HepG2 (cell line): ENCODE data around the gene TRIM66. TPM values are rescaled to one million over a fixed set of nuclear protein-coding genes. Genes with fewer than 3 reads are reported as not detected.

Experiments used
- ARHGAP35 ChIP-seq: sonication (generic); formaldehyde crosslinking; IDR thresholded peaks from 2 replicates; pipeline ENCODE4 v1.9.0; 2022; ENCODE audit warnings: mild to moderate bottlenecking, inconsistent platforms, moderate library complexity, missing genetic modification reagents, borderline replicate concordance
- ELF3 ChIP-seq: IDR thresholded peaks from 2 replicates; pipeline ENCODE4 v1.6.1; 2016; ENCODE audit warnings: missing genetic modification reagents, missing compliant biosample characterization
- FOXA3 ChIP-seq: IDR thresholded peaks from 2 replicates; pipeline ENCODE4 v1.6.1; 2016; ENCODE audit warnings: missing genetic modification reagents, missing compliant biosample characterization
- HOMEZ ChIP-seq: IDR thresholded peaks from 2 replicates; pipeline ENCODE4 v1.6.1; 2016; ENCODE audit warnings: low read depth
- KDM4B ChIP-seq: sonication (generic); formaldehyde crosslinking; IDR thresholded peaks from 2 replicates; pipeline ENCODE4 v1.4.0; 2020; ENCODE audit warnings: missing genetic modification reagents
- NCOR1 ChIP-seq: fragments of 200-600 bp; sonication (generic); IDR thresholded peaks from 2 replicates; pipeline ENCODE4 v1.7.0; 2017; ENCODE audit warnings: antibody characterized with exemption, low read length, borderline replicate concordance
- PAF1 ChIP-seq: IDR thresholded peaks from 2 replicates; pipeline ENCODE4 v1.6.1; 2016; ENCODE audit warnings: missing genetic modification reagents, missing compliant biosample characterization
- TEF ChIP-seq: sonication (generic); formaldehyde crosslinking; IDR thresholded peaks from 2 replicates; pipeline ENCODE4 v1.5.0; 2020; ENCODE audit warnings: missing genetic modification reagents
- TRIM24 ChIP-seq: sonication (generic); formaldehyde crosslinking; IDR thresholded peaks from 2 replicates; pipeline ENCODE4 v1.8.0; 2022; ENCODE audit warnings: mild to moderate bottlenecking, missing genetic modification reagents
- ZBTB49 ChIP-seq: sonication (generic); formaldehyde crosslinking; IDR thresholded peaks from 2 replicates; pipeline ENCODE4 v1.4.0; 2020; ENCODE audit warnings: missing genetic modification reagents, borderline replicate concordance
- ZNF576 ChIP-seq: sonication (generic); formaldehyde crosslinking; IDR thresholded peaks from 2 replicates; pipeline ENCODE4 v1.4.0; 2020; ENCODE audit warnings: mild to moderate bottlenecking, missing genetic modification reagents
- polyA plus RNA-seq, 8 experiments: library from polyadenylated mRNA; depleted of rRNA in 3 of 8; stranded (reverse) in 7 of 8; unstranded in 1 of 8; fragments of >200 nt; fragmentation: Illumina TruSeq in 4 of 8; extraction: Trizol in 4 of 8; gene quantifications; 2 replicates each; pipeline versions ENCODE4 v1.2.1 to v1.2.3, GENCODE V29; 2011 to 2016; ENCODE audit warnings: low read depth in 4 of 8, missing spikeins in 1 of 8, mixed read lengths in 1 of 8; ENCODE audit not compliant: insufficient read depth in 1 of 8
- total RNA-seq, 5 experiments: library from RNA; depleted of rRNA; stranded (reverse); fragments of >200 nt; fragmentation: Illumina TruSeq; extraction: Trizol; gene quantifications; 2 replicates each; pipeline ENCODE4 v1.2.3, GENCODE V29; 2016; ENCODE audit warnings: low read depth in 1 of 5
- TF ChIP-seq, protein P1 (sequence below), 2 experiments: sonication (generic) in 1 of 2; formaldehyde crosslinking in 1 of 2; IDR thresholded peaks; 2 replicates each; pipeline versions ENCODE4 v1.6.1 to v1.9.0; 2014 to 2022; ENCODE audit warnings: antibody characterized with exemption in 1 of 2, borderline replicate concordance in 1 of 2, inconsistent platforms in 1 of 2, low read depth in 1 of 2, missing genetic modification reagents in 1 of 2
- TF ChIP-seq, protein P2 (sequence below): sonication (generic); formaldehyde crosslinking; IDR thresholded peaks from 2 replicates; pipeline ENCODE4 v1.4.0; 2020; ENCODE audit warnings: mild to moderate bottlenecking, missing genetic modification reagents

Gene TRIM66
- total and polyA plus RNA-seq, 2 of the 13 experiments (the other 11 are each of a cell fraction or from before 2014, with no cell fraction given), result 4.9 to 6.1 TPM

GRCh38 chr11:8584511-8584910, 98.0 kb downstream of the TRIM66 start (continued):
- TF ChIP-seq, protein P1, sequence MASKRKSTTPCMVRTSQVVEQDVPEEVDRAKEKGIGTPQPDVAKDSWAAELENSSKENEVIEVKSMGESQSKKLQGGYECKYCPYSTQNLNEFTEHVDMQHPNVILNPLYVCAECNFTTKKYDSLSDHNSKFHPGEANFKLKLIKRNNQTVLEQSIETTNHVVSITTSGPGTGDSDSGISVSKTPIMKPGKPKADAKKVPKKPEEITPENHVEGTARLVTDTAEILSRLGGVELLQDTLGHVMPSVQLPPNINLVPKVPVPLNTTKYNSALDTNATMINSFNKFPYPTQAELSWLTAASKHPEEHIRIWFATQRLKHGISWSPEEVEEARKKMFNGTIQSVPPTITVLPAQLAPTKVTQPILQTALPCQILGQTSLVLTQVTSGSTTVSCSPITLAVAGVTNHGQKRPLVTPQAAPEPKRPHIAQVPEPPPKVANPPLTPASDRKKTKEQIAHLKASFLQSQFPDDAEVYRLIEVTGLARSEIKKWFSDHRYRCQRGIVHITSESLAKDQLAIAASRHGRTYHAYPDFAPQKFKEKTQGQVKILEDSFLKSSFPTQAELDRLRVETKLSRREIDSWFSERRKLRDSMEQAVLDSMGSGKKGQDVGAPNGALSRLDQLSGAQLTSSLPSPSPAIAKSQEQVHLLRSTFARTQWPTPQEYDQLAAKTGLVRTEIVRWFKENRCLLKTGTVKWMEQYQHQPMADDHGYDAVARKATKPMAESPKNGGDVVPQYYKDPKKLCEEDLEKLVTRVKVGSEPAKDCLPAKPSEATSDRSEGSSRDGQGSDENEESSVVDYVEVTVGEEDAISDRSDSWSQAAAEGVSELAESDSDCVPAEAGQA (IDR thresholded peaks at IDR 0.05; ENCODE audit: low read depth), result no peak
- TF ChIP-seq, protein P1 (CRISPR knock-in tag; IDR thresholded peaks at IDR 0.05; ENCODE audit: borderline replicate concordance), result no peak
- TF ChIP-seq, protein P2, sequence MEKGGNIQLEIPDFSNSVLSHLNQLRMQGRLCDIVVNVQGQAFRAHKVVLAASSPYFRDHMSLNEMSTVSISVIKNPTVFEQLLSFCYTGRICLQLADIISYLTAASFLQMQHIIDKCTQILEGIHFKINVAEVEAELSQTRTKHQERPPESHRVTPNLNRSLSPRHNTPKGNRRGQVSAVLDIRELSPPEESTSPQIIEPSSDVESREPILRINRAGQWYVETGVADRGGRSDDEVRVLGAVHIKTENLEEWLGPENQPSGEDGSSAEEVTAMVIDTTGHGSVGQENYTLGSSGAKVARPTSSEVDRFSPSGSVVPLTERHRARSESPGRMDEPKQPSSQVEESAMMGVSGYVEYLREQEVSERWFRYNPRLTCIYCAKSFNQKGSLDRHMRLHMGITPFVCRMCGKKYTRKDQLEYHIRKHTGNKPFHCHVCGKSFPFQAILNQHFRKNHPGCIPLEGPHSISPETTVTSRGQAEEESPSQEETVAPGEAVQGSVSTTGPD (CRISPR knock-in tag), result no peak
- TF ChIP-seq NCOR1, result no peak
- TF ChIP-seq ZBTB49 (CRISPR knock-in tag), result no peak
- no peak for TF ChIP-seq ARHGAP35
- no peak for TF ChIP-seq KDM4B (CRISPR knock-in tag)
- no peak for TF ChIP-seq TEF (CRISPR knock-in tag)
- no peak for TF ChIP-seq ZNF576 (CRISPR knock-in tag)
- 0 out of 2 replicates have a peak, but pooled peaks have one; percentile 37 for TF ChIP-seq FOXA3 (CRISPR knock-in tag)
- no peak for TF ChIP-seq ELF3 (CRISPR knock-in tag)
- no peak for TF ChIP-seq PAF1 (CRISPR knock-in tag)
- no peak for TF ChIP-seq TRIM24 (CRISPR knock-in tag)
- TF ChIP-seq HOMEZ (CRISPR knock-in tag), result no peak
